Right lobe of liver (tissue), 6 donors: ENCODE data around the gene SPINK14. TPM values are rescaled to one million over a fixed set of nuclear protein-coding genes. Genes with fewer than 3 reads are reported as not detected.

Source experiments
- ATAC-seq, 4 donors: fragments of 200-7000 bp; cut with Tn5 transposase; one replicate each; pipeline ENCODE4 v1.9.1; 2020; ENCODE audit warnings: mild to moderate bottlenecking in 4 of 4, moderate library complexity in 4 of 4
- DNase-seq, 3 donors: peaks; one replicate each; pipeline ENCODE4 v3.0.0-alpha.2; 2020
- H3K27ac ChIP-seq, 3 donors: fragments of 200-600 bp; one replicate each; pipeline ENCODE4 v1.8.0; 2022
- H3K27me3 ChIP-seq, 2 donors: fragments of 200-600 bp; one replicate each; pipeline ENCODE4 v1.8.0; 2022
- H3K36me3 ChIP-seq, 4 donors: fragments of 200-600 bp; sonication (generic) in 1 of 4; one replicate each; pipeline versions ENCODE4 v1.5.1 to v1.8.0; 2017 to 2022; ENCODE audit warnings: control low read depth in 1 of 4
- H3K4me1 ChIP-seq, 4 donors: fragments of 200-600 bp; sonication (generic) in 1 of 4; one replicate each; pipeline versions ENCODE4 v1.5.1 to v1.8.0; 2017 to 2022; ENCODE audit warnings: control low read depth in 1 of 4
- H3K4me3 ChIP-seq, 3 donors: fragments of 200-600 bp; one replicate each; pipeline ENCODE4 v1.8.0; 2022
- H3K9me3 ChIP-seq, 4 donors: fragments of 200-600 bp; sonication (generic) in 1 of 4; one replicate each; pipeline versions ENCODE4 v1.5.1 to v1.8.0; 2017 to 2022; ENCODE audit warnings: control low read depth in 1 of 4
- CTCF ChIP-seq, 4 donors: fragments of 200-600 bp in 3 of 4; fragments of 450-650 bp in 1 of 4; IDR thresholded peaks; one replicate each; pipeline versions ENCODE4 v1.5.1 to v1.8.0; 2016 to 2022; ENCODE audit warnings: antibody characterized with exemption in 4 of 4, mild to moderate bottlenecking in 2 of 4
- POLR2A ChIP-seq: fragments of 450-650 bp; IDR thresholded peaks from one replicate; pipeline ENCODE4 v1.6.1; 2017; ENCODE audit warnings: antibody characterized with exemption, mild to moderate bottlenecking
- WGBS: methylation state at CpG from one replicate; pipeline ENCODE4 v1.1.6; 2018; ENCODE audit warnings: low coverage, low lambda C conversion rate; ENCODE audit not compliant: insufficient coverage; ENCODE audit errors: missing lambda C conversion rate; 5-methylcytosine and 5-hydroxymethylcytosine counted together
- intact Hi-C, 2 donors: fragments of 100-400 bp; cut with DNase I; formaldehyde crosslinking; loops; one replicate each; pipeline versions ENCODE4 v1.11.2 to v1.14.1; 2022
- total RNA-seq, 6 experiments: library from RNA; depleted of rRNA in 2 of 6; stranded (reverse); fragments of >200 nt in 2 of 6; fragmentation: NEBNext Ultra II Directional in 3 of 6; extraction: Animal tissue kit (Norgen Biotek cat#: 25700) in 3 of 6; gene quantifications; one replicate each; pipeline versions ENCODE4 v1.1.0 to v1.2.4, GENCODE V29; 2016 to 2023
- donor health status: DM: no; HTN: yes; CAD: no.
- donor health status: DM: no; HTN: no; CAD: no.
- donor health status: DM: no; HTN: no; CAD: no.
- donor health status: DM: no; HTN: yes; CAD: no.
- donor health status: DM: no; HTN: yes; CAD: no.

Gene SPINK14
- total RNA-seq, 6 experiments from 2014 or later: not detected

GRCh38 chr5:148166550-148167283 is 1.6 kb upstream of the SPINK14 start:
- no peak for DNase-seq
- H3K4me3 ChIP-seq: no peak overlapping the region
- no peaks in the 10 kb centered on the region for H3K4me1 ChIP-seq
- H3K9me3 ChIP-seq: no peaks in the 10 kb centered on the region
- 76% methylated on average over 4 of the region's 4 CpGs for WGBS
- H3K36me3 ChIP-seq: no peaks in the 10 kb centered on the region
- H3K27me3 ChIP-seq: no peaks in the 10 kb centered on the region
- H3K27ac ChIP-seq: no peak overlapping the region
- no peak for TF ChIP-seq CTCF (IDR thresholded peaks at IDR 0.05)
- TF ChIP-seq POLR2A: no peak
- intact Hi-C loops: no loop called here
- no peak for ATAC-seq

GRCh38 chr5:148172377-148172776 is 4.0 kb downstream of the SPINK14 start:
- no peaks in the 10 kb centered on the region for H3K27me3 ChIP-seq

GRCh38 chr5:148176480-148176879 is 8.1 kb downstream of the SPINK14 start:
- Histone ChIP-seq H3K36me3 (no peaks in the 10 kb centered on the region), H3K4me1 (no peaks in the 10 kb centered on the region), H3K9me3 (no peaks in the 10 kb centered on the region), H3K27ac (no peak overlapping the region), H3K27me3 (no peaks in the 10 kb centered on the region), H3K4me3 (no peak overlapping the region)
- intact Hi-C loops: no loop called here
- no peak for DNase-seq
- TF ChIP-seq POLR2A (no peak), CTCF (IDR thresholded peaks at IDR 0.05) (no peak)
- WGBS: 50% methylated on average over 2 of the region's 2 CpGs
- ATAC-seq: no peak

More at GRCh38 chr5:148172377-148172776, 4.0 kb downstream of the SPINK14 start:
- Histone ChIP-seq H3K36me3 (no peaks in the 10 kb centered on the region), H3K4me1 (no peaks in the 10 kb centered on the region), H3K4me3 (no peak overlapping the region), H3K27ac (no peak overlapping the region), H3K9me3 (no peaks in the 10 kb centered on the region)
- no peak for TF ChIP-seq POLR2A
- TF ChIP-seq CTCF (IDR thresholded peaks at IDR 0.05): no peak
- DNase-seq (no peak), ATAC-seq (no peak)
- 55% methylated on average over 2 of the region's 2 CpGs for WGBS
- intact Hi-C loops: no loop called here

DNA sequence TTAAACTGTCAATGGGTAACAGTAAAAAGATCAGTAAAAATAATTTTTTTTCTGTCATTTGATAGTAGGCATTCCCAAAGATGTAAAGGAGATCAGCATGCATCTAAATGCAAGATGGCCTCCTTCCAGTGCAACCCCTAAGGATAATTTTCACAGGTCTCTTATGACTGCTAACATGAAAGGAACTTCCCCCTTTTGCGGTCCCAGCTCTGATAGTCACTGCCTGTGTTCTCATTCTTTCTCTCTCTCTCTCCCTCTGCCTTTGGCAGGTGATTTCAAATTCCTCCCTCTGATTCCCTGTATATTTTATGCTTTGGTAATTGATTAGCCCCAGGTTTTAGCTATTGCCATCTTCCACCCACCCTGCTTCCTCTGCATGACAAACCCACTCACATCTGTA is 8.9 kb downstream of the SPINK14 start:
- no peak for DNase-seq
- intact Hi-C loops: no loop called here
- Histone ChIP-seq H3K4me3 (no peak overlapping the region), H3K27me3 (no peaks in the 10 kb centered on the region), H3K27ac (no peak overlapping the region), H3K9me3 (no peaks in the 10 kb centered on the region), H3K36me3 (no peaks in the 10 kb centered on the region), H3K4me1 (no peaks in the 10 kb centered on the region)
- no peak for ATAC-seq
- WGBS: 50% methylated on average over 1 of the region's 1 CpG
- TF ChIP-seq POLR2A (no peak), CTCF (IDR thresholded peaks at IDR 0.05) (no peak)
